Astrocyte of the hippocampus (primary cell): ENCODE data around the gene DIAPH3.

Source experiments
- DNase-seq: peaks from one replicate; pipeline ENCODE4 v3.0.0; 2011; ENCODE audit warnings: low read depth, low spot score

DIAPH3 gene

GRCh38 chr13:60026286-60026685, 137.4 kb downstream of the DIAPH3 start:
- no peak for DNase-seq

- no peak for DNase-seq
Measured at GRCh38 chr13:60020288-60020687, 143.4 kb downstream of the DIAPH3 start.

DNA sequence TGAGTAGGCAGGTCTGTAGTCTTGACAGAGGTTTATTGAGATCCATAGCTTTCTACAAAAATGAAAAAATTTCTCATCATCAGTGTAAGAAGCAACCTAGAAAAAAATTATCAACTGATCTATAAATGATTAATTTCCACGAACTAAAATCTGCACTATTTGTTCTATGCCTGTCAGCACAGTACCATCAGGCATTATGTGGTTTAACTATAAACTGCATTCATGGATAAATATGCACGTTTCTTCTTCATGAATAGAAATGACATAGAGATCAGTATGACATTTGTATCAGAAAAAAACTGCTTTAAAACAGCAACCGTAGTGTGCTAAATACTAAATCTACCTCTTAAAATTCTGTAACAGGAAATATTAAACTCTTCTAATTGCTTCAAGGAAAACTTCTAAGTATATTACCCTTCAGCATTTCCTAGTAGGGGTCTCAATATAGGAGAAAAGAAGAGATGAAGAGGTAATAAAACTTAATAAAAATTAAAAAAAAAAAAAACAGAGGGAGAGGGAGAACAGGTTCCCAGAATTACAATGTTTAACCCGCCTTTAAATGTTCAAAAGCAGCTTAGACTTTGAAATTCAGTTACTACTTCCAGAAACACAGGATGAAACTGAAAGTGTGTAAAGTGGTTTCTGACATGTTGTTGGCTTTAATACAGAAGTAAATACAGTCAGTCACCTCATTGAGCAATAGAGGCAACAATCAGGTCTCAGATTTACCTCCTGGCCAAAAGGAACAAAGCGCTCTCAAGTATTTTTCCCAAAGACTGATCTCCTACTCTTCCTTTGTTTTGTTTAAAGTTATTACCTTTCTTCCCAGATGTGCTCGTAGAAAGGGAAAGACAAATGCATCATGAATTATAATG, 144.4 kb downstream of the DIAPH3 start:
- DNase-seq: peak; percentile 13

- no peak for DNase-seq
Measured at GRCh38 chr13:60018536-60018935, 145.2 kb downstream of the DIAPH3 start.

- DNase-seq: no peak
Measured at GRCh38 chr13:60016229-60016628, 147.5 kb downstream of the DIAPH3 start.

DNA sequence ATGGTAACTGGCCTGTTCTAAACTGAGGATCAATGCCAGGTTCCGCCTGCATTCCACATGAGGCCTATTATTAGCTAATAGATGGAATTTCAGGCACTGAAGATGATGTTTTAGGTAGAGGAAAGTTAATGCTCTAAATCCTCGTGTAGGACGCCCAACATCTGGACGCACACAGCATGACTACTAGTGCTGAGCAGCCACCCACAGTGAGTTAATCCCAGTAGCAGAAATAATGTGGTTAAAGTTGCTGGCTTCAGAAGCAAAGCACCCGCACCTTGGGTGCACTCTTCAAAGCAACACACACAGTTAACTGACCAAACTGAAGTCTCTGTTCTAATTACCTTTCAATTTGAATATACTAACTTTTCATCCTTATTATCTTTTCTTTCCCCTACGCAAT, 150.6 kb downstream of the DIAPH3 start:
- no peak for DNase-seq

GRCh38 chr13:60012488-60012887, 151.2 kb downstream of the DIAPH3 start:
- no peak for DNase-seq

DNA sequence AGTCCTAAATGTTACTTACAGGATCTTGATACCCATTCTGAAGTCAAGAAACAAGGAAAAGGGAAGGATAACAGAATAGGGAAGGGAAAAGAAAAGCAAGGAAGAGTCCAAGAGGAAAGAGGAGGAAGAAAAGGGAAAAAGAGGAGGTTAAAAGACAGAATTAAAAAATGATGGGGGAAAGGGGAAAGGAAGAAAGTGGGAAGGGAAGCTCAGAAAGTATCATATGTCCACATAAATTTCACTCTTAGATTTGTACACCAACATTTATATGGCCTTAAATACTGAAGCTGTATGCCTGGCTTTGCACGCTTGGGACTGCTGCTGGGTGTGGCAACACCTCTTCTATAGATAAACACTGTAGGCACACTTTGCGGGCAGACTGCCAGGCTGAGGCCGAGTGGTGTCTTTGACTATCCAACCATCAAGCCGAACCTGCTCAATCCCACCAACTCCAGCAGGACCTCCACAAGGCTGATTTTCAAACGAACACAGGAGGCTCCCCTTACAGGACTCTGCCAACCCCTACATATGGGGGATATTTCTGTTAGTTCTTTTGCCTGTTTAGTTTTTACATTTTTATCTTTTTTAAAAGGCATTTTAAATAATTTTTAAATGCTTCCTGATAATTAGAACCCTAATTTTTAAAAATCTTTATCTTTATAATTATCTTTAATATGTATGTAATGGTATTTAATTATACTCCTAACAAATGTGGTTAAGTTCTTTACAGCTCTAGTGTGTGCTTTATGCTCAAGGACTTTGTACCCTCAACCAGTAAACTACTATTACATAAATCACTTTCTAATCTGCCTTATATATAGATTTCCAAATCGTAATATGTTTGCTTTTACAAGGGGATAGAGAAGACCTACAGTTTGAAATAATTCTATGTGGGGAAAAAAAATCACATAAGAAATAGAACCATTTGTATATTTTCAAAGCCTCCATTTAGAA, 154.2 kb downstream of the DIAPH3 start:
- DNase-seq: no peak

DNA sequence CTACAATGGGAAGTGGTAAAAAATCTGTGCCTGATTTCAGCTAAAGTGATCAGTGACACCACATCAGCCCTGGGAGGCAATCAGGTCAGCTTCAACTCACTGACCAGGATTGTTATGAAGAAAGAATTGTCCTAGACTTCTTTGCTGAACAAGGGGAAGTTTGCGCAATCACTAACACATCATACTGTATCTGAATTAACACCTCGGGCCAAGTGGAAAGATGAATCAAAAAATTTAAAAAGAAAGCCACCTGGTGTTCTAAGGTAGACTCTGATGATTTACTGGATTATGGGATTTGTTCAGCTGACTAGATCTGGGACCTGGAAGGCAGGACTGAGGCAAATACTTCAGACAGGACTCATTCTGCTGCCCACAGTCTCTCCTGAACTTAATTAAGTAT, 161.8 kb downstream of the DIAPH3 start:
- DNase-seq: no peak

DNA sequence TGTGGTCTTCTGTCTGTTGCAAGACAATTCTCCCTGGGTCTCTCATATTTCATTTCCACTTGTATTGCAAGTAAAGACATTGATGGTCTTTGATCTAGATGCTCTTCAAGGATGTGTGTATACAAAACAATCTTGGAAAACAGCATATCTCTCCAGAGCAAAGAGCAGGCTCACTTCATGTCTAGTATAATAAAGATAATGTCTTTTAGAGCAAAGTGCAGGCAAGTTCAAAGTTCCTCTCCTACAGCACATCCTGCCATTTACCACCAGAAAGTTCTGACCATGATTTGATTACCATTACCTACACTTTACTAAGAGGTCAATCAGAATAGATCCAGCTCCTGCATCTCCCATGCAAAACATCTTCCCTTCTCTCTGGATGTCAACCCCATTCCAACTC, 162.8 kb downstream of the DIAPH3 start:
- DNase-seq: no peak

DNA sequence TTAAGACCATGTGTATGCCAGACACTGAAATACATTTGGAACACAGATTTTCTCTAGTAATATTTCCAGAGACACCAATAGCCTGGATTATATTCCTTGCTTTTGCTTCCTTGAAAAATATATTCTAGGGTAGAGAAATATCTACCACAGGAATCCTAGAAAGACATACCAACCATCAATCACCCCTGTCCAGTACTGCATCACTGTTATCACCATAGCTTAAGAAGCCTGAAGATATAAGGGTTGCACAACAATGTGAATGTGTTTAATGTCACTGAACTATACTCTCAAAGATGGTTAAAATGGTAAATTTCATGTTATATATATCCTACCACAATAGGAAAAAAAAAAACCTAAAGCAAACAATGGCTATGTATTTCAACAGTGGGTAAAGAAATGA, 163.6 kb downstream of the DIAPH3 start:
- no peak for DNase-seq

GRCh38 chr13:59997976-59998375, 165.8 kb downstream of the DIAPH3 start:
- no peak for DNase-seq

- no peak for DNase-seq
Measured at GRCh38 chr13:59996461-59996980, 167.2 kb downstream of the DIAPH3 start.

DNA sequence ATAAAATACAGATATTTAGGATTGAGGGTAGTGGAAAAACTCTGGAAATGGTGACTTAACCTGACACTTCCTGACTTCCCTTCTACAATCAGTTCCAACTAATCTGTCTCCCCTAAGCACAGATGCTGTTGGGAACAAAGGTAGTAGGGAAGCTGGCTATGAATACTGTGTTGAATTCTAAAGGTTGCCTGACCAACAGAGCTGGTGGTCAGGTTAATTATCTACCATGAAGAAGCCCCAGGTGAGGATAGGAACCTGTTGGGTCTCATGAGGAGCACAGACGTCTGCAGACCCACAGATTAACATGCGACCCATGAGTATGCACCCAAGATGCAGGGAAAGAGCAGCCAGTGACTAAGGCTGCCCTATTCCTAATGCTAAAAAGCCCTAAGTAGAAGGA, 172.3 kb downstream of the DIAPH3 start:
- DNase-seq: no peak

DNA sequence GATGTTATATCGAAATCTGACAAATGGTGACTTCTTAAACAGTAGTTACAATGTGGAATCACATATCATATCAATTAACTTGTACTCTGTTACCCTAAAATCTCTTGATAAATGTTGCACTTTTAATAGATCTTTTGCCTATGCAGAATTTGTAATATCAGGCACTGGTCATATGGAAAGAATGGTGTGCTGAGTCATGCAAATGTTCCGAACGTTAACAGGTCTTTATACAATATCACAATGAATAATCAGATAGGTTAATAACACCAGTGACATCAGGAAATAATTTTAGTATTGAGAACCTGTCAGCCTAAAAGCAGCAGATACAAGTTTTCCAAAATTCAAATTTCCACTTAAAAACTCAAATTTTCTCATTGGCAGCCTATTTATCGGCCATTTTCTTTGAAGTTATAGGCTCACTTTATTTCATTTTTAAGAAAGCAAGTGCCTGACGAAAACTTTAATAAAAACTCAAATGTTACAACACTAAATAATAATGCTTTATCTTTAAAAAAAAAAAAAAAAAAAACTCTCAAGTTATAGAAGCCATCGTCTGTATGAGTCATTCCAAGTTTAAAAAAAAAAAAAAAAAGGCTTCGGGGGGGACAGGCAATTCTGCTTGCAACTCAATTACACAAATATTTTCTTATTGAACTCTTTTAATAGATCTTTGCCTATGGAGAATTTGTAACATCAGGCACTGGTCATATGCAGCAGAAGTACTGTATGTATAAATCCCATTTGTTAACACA, 180.9 kb downstream of the DIAPH3 start:
- DNase-seq: peak; percentile 12

DNA sequence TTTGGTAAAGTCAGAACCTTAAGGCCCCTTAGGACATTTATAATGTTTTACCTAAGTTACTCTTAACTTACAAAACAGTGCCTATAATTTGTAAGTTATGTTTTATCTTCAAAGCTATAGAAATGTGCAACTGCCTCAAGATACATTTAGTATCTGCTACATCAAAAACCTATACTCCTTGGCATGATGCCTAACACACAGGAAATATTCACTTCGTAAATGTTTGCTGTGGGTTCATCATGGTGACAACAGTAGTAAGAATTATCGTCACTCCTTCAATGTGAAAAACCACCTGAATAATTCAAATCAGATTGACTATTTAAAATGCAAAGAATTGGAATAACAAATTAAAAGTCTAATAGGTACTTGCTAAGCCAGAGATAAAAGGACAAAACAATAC, 184.1 kb downstream of the DIAPH3 start:
- DNase-seq: no peak

DNA sequence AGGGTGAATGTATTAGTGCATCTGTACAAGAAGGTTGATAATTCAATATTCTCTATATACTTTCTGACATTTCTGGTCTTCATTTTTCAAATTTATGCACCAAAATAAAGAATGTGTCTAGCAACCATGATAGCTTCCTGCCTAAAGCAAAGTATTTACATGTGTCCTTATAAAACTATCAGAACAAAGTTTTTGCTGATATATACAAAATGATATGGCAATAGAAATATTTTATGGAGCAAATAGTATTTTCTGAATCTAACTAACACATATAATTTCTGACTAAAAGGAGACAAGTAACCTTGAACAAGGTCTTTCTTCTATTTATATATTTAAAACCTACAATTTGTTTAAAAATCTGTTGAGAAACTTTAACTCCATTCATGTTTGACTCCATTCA, 184.9 kb downstream of the DIAPH3 start:
- DNase-seq: no peak

DNA sequence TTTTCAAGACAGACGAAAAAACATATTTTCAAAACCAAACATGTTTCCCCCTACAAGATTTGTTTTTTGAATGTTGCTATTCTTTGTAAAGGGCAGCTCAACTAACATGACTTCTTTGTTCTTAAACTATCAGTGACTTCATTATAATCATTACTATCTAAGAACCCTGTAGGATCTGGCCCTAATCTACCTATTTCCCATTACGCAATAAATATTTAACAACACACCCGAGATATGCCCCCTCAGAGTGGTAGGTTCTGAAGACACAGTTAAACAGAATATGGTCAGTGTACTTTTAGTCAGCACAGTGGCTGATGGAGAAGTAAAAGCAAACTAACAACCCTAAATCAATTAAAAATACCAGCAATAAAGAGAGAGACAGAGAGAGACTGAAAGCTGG, 186.9 kb downstream of the DIAPH3 start:
- no peak for DNase-seq

DNA sequence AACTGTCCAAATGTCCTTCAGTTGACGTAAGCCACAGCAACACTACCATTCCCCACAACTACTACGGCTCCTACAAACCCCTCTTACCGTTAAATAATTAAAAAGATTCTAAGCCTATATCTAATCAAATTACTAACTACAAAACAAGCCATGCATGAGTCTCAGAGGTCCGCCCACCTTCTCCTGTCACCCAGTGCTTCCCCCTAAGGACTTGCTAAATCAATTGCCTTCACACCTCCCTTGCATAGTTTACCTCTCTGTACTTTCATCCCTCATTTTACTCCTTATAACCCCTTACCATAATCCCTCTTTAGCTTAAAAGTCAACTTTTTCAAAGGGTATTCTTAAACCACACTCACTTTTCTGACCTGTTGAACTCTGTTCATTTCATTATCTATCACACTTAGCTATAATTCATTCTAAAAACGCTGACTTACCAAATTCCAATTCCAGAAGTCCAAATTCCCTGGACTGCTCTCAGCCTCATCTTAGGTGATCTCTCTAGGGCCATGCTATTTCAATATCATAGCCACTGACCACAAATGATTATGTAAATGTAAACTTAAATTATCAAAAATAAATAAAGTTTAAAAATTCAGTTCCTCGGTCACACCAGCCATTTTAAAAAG, 187.8 kb downstream of the DIAPH3 start:
- DNase-seq: no peak

DNA sequence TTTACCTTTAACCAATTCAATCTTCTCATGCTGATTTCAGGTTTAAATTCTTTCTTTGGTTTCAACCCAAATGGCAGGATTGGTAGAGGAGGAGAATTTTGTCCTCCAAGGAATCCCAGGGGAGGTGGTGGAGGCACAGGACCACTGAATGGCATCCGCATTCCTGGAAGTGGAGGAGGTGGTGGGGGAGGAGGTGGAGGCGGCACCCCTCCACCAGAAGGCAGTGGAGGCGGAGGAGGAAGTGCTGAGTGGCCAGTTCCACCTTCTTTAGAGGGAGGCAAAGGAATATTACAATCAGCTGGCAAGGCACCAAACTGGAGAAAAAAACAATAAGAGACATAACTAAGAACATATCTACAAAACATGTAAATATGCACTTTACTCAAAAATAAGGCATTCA, 192.9 kb downstream of the DIAPH3 start:
- DNase-seq: no peak

- no peak for DNase-seq
Measured at GRCh38 chr13:59963827-59964226, 199.9 kb downstream of the DIAPH3 start.
